ENCODE measurements around the gene GDF10. TPM values are rescaled to one million over a fixed set of nuclear protein-coding genes. Genes with fewer than 3 reads are reported as not detected.
A peak's percentile ranks its signal among the peaks of the same experiment; 100 is the strongest.

The GDF10 gene
- total and polyA plus RNA-seq, 2 of the 8 experiments (the other 6 are each of a cell fraction or from before 2014, with no cell fraction given): 0.19 to 0.32 TPM

DNA sequence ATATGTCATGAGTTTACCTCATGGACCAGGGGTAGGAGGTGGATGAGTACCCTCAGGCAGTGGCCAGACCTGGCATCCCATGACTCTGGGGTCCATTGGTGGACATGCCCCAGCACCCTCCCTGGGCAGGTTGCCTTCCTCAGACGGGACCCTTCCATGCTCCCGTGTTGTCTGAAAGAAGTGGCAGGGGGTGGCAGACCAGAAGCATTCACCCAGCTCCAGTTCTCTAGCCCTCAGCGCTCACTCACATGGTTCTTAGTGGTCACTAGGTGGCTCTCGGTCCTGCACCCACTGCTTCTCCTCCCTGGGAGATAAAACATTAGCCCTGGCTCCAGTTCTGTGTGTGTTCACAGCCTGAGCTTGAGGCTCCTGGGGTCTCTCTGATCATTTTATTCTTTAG is 54.2 kb downstream of the GDF10 start:
- Histone ChIP-seq H4K8ac (ENCODE audit: extremely low read depth, insufficient read depth, low read length) (no peak overlapping the region), H3K27ac (ENCODE audit: low read depth, low read length) (no peak overlapping the region), H4K5ac (ENCODE audit: insufficient read length, low read depth, low read length) (no peak overlapping the region), H4K91ac (replicated peaks; ENCODE audit: insufficient read length, low read length) (no peak overlapping the region), H3K36me3 (ENCODE audit: control insufficient read depth in 2 of 4, insufficient read depth in 4 of 4, low read length in 3 of 4) (no peaks in the 10 kb centered on the region), H3K79me1 (ENCODE audit: low read depth, low read length) (no peaks in the 10 kb centered on the region), H2BK15ac (ENCODE audit: low read length) (no peak overlapping the region), H3K56ac (replicated peaks; ENCODE audit: insufficient read length, low read depth, low read length) (no peak overlapping the region), H2BK20ac (ENCODE audit: low read length) (0 out of 2 replicates have a peak overlapping the region, but pooled peaks have one; percentile 21), H3K9me3 (ENCODE audit: insufficient read depth in 2 of 2, low read depth in 1 of 2, low read length in 1 of 2) (no peaks in the 10 kb centered on the region), H2AFZ (ENCODE audit: low read length) (no peak overlapping the region), H2BK120ac (replicated peaks; ENCODE audit: low read depth, low read length) (no peak overlapping the region), H4K20me1 (replicated peaks in 1 of 2; ENCODE audit: control insufficient read depth in 1 of 2, insufficient read depth in 2 of 2, low read length in 2 of 2) (no peaks in the 10 kb centered on the region), H3K4me1 (replicated peaks in 1 of 4; ENCODE audit: control insufficient read depth in 3 of 4, insufficient read depth in 4 of 4, low read length in 3 of 4) (no peaks in the 10 kb centered on the region; a peak in 1 of 7 replicates), H3K4me3 (ENCODE audit: extremely low read depth in 1 of 4, insufficient read depth in 2 of 4, low read depth in 3 of 4, low read length in 4 of 4) (no peak overlapping the region), H3K9ac (replicated peaks in 1 of 4; ENCODE audit: extremely low read depth in 1 of 4, low read depth in 3 of 4, low read length in 3 of 4) (no peak overlapping the region), H3K23ac (ENCODE audit: insufficient read length) (no peak overlapping the region), H3K79me2 (ENCODE audit: control insufficient read depth in 1 of 2, insufficient read depth in 2 of 2, low read length in 2 of 2) (no peaks in the 10 kb centered on the region), H3K4me2 (ENCODE audit: insufficient read depth in 1 of 2, low read depth in 2 of 2, low read length in 2 of 2) (no peak overlapping the region), H2BK5ac (ENCODE audit: low read depth, low read length) (no peak overlapping the region), H2AK5ac (ENCODE audit: low read depth, low read length) (no peak overlapping the region), H3K14ac (ENCODE audit: insufficient read length) (no peak overlapping the region), H2BK12ac (ENCODE audit: low read depth, low read length) (no peak overlapping the region), H3K23me2 (ENCODE audit: low read depth, low read length) (no peaks in the 10 kb centered on the region), H3K18ac (ENCODE audit: extremely low read depth, low read length) (no peak overlapping the region), H3K4ac (replicated peaks; ENCODE audit: insufficient read length, low read depth, low read length) (no peak overlapping the region), H3K27me3 (replicated peaks in 1 of 4; ENCODE audit: control insufficient read depth in 3 of 4, extremely low read depth in 1 of 4, insufficient read depth in 3 of 4, low read length in 3 of 4) (no peaks in the 10 kb centered on the region; a peak in 1 of 7 replicates)
- ChIA-PET POLR2A (ENCODE audit: partially characterized antibody) (no interaction called here), CTCF (ENCODE audit: partially characterized antibody) (interaction anchor here (1.2 to 14.6 kb wide), 7 partner anchors 8 to 362 kb away, joined by 3 to 132 read pairs (median 5); no protein-coding TSS in a partner anchor)
- 83% methylated on average over 4 of the region's 4 CpGs; no CpG with 5 or more reads in 1 of the 2 experiments for WGBS, 2 experiments (ENCODE audit: extremely low coverage in 1 of 2, insufficient coverage in 1 of 2, insufficient read length in 1 of 2, insufficient replicate concordance in 2 of 2, low coverage in 1 of 2, low lambda C conversion rate in 2 of 2, missing lambda C conversion rate in 1 of 2)
- TF ChIP-seq CTCF (IDR thresholded peaks at IDR 0.05; ENCODE audit: control extremely low read depth in 1 of 3, insufficient read depth in 1 of 3, low read depth in 1 of 3, low read length in 3 of 3) (peak in 2 of 3 experiments; percentile 15 to 20; a peak in 2 of 4 replicates), RAD21 (IDR thresholded peaks at IDR 0.05 in 1 of 2, conservative IDR thresholded peaks at IDR 0.05 in 1 of 2; ENCODE audit: low read depth in 2 of 2, low read length in 2 of 2) (peak in 1 of 2 experiments; percentile 31; a peak in 2 of 4 replicates), EGR1 (IDR thresholded peaks at IDR 0.05; ENCODE audit: borderline replicate concordance, low read depth, low read length) (no peak)
- DNase-seq (ENCODE audit: low read depth in 1 of 2, low spot score in 2 of 2) (no peak), FAIRE-seq (no peak)
